Lower lobe of right lung (tissue), 2 donors: Measurements from ENCODE around the gene MALAT1. TPM values are rescaled to one million over a fixed set of nuclear protein-coding genes. Genes with fewer than 3 reads are reported as not detected.

Experiments used
- ATAC-seq, 2 donors: fragments of 200-7000 bp; cut with Tn5 transposase; one replicate each; pipeline ENCODE4 v1.9.1; 2020 to 2022; ENCODE audit warnings: mild to moderate bottlenecking in 2 of 2, moderate library complexity in 2 of 2
- DNase-seq: peaks from one replicate; pipeline ENCODE4 v3.0.0-alpha.2; 2020
- H3K27ac ChIP-seq: fragments of 200-600 bp; one replicate; pipeline ENCODE4 v1.8.0; 2022
- H3K27me3 ChIP-seq: fragments of 200-600 bp; one replicate; pipeline ENCODE4 v1.8.0; 2022; ENCODE audit warnings: low read depth
- H3K36me3 ChIP-seq: fragments of 200-600 bp; one replicate; pipeline ENCODE4 v1.8.0; 2022; ENCODE audit warnings: mild to moderate bottlenecking
- H3K4me1 ChIP-seq: fragments of 200-600 bp; one replicate; pipeline ENCODE4 v1.8.0; 2022
- H3K4me3 ChIP-seq: fragments of 200-600 bp; one replicate; pipeline ENCODE4 v1.8.0; 2022; ENCODE audit warnings: mild to moderate bottlenecking
- H3K9me3 ChIP-seq: fragments of 200-600 bp; one replicate; pipeline ENCODE4 v1.8.0; 2022
- CTCF ChIP-seq: fragments of 200-600 bp; IDR thresholded peaks from one replicate; pipeline ENCODE4 v1.8.0; 2022; ENCODE audit warnings: antibody characterized with exemption, mild to moderate bottlenecking
- intact Hi-C: fragments of 100-400 bp; cut with DNase I; formaldehyde crosslinking; loops from one replicate; pipeline ENCODE4 v1.11.0; 2022
- total RNA-seq: library from RNA; stranded (reverse); fragmentation: NEBNext Ultra II Directional; extraction: Animal tissue kit (Norgen Biotek cat#: 25700); gene quantifications from one replicate; pipeline ENCODE4 v1.2.1, GENCODE V29; 2021
- donor health status: DM: no; HTN: yes; CAD: no; lungs with severe emphysema.

The MALAT1 gene
- total RNA-seq, 1 donor from 2014 or later: 11,612 TPM

DNA sequence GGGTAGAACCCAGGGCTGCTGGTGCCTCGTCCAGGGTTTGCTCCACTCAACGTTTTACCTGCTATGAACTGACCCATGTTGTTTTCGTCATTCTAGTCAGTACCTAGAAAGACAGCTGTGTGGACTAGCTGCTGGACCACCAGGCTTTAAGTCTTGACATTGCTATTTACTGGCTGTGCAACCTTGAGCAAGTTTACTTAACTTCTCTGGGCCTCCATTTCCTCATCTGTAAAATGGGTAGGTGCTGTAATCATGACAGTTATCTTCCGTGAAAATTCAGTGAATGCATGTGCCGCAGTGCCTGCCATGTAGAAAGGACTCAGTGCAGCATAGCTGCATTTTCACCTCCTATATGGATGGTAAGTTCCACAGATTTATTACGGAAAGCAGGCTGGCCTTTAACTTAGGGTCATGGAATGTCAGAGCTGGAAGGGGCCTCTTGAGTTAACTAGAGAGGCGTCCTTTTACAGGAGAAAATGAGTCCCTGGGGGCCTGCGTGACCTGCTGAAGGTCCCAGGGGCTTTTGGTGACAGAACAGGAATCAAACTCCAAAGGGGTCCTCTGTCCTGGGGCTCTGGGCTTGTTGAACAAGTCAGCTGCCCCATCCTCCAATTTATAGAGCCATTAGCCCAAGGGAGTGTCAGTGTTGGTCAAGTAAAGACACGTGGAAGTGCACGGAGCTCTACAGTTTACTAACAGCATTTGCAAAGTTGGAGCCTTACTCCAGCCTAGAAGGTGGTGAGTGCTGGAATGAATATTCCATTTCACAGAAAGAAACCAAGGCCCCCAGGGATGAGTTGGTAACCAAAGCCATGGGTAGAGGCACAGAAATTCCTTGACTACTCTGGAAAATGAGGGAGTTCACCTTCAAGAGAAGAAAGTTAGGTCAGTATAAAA is 12.0 kb upstream of the MALAT1 start:
- Histone ChIP-seq H3K27ac (peak overlapping the region; percentile 99), H3K4me1 (peaks cover 65% of the 10 kb centered on the region), H3K36me3 (no peaks in the 10 kb centered on the region), H3K4me3 (no peak overlapping the region), H3K27me3 (no peaks in the 10 kb centered on the region), H3K9me3 (no peaks in the 10 kb centered on the region)
- DNase-seq: no peak
- intact Hi-C loops: no loop called here
- TF ChIP-seq CTCF: no peak
- no peak for ATAC-seq

GRCh38 chr11:65487467-65488272 is 11.2 kb upstream of the MALAT1 start:
- Histone ChIP-seq H3K27ac (peak overlapping the region; percentile 99), H3K36me3 (no peaks in the 10 kb centered on the region), H3K27me3 (no peaks in the 10 kb centered on the region), H3K4me3 (peak overlapping the region; percentile 17), H3K9me3 (no peaks in the 10 kb centered on the region), H3K4me1 (peaks cover 74% of the 10 kb centered on the region)
- peak; percentile 91 to 94 for ATAC-seq
- no peak for TF ChIP-seq CTCF
- peak; percentile 98 for DNase-seq
- intact Hi-C loops: no loop called here

DNA sequence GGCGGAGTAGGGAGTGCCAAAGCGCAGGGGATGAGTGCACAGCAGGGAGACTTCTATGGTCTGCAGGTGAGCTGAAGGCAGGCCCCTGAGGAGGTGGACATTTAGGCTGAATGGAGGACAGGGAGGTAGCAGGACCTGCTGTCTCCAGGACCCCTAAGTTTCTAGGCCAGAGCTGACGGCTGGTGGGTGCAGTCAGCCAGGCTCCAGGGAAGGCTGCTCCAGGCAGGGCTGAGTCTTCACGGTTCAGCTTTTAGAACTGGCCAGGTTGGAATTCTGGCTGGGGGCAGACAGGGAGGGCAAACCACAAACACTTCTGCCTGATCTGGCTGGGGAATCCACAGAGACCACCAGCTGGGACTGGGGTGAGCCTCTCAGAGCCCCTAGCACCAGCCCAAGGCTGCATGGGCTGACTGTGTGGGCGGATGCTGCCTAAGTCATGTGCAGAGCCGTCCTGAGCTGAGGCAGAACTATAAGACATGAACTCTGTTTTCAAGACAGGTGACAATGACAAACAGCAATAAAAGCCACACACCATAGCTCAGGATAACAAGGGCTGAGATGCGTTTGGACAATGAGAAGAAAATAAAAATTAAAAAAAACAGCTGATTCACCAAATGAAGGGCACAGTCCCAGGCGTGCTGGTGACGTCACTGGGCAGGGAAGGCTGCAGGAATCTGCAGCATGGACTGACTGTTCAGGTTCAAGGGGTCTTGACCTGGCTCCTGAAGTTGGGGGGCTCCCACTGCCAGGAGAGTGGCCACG is 10.4 kb upstream of the MALAT1 start:
- DNase-seq (no peak), ATAC-seq (no peak)
- H3K36me3 ChIP-seq: no peaks in the 10 kb centered on the region
- H3K4me1 ChIP-seq: peaks cover 82% of the 10 kb centered on the region
- peak overlapping the region; percentile 4 for H3K4me3 ChIP-seq
- H3K27me3 ChIP-seq: no peaks in the 10 kb centered on the region
- TF ChIP-seq CTCF: no peak
- peak overlapping the region; percentile 99 for H3K27ac ChIP-seq
- intact Hi-C loops: no loop called here
- H3K9me3 ChIP-seq: no peaks in the 10 kb centered on the region

- Histone ChIP-seq H3K4me1 (peaks cover 89% of the 10 kb centered on the region), H3K36me3 (no peaks in the 10 kb centered on the region), H3K27ac (peak overlapping the region; percentile 99), H3K27me3 (no peaks in the 10 kb centered on the region), H3K9me3 (no peaks in the 10 kb centered on the region), H3K4me3 (no peak overlapping the region)
- TF ChIP-seq CTCF: no peak
- intact Hi-C loops: no loop called here
- peak in 1 of 2 donors; percentile 4 for ATAC-seq
- DNase-seq: no peak
Observed at GRCh38 chr11:65489035-65489705, 9.7 kb upstream of the MALAT1 start.
